MM.1S (cell line): ENCODE data around the gene ADAMTS15.

Source experiments
- DNase-seq: peaks from one replicate; pipeline ENCODE4 v3.0.0-alpha.2; 2015
- H2AFZ ChIP-seq: fragments of 300-600 bp; sonication (generic); 2 replicates; pipeline ENCODE4 v1.6.0; 2016; ENCODE audit warnings: antibody characterized with exemption, low read length
- H3F3A ChIP-seq: fragments of 300-600 bp; sonication (generic); 2 replicates; pipeline ENCODE4 v1.6.1; 2016; ENCODE audit warnings: mild to moderate bottlenecking, antibody characterized with exemption, low read length, moderate library complexity, mixed read lengths; ENCODE audit not compliant: insufficient read depth
- H3K27ac ChIP-seq: fragments of 300-600 bp; sonication (generic); 2 replicates; pipeline ENCODE4 v1.5.1; 2016; ENCODE audit warnings: mild to moderate bottlenecking, low read length
- H3K27me3 ChIP-seq: fragments of 300-600 bp; sonication (generic); replicated peaks from 2 replicates; pipeline ENCODE4 v1.6.0; 2016; ENCODE audit warnings: low read length; ENCODE audit not compliant: insufficient read depth
- H3K36me3 ChIP-seq: fragments of 300-600 bp; sonication (generic); replicated peaks from 2 replicates; pipeline ENCODE4 v1.6.1; 2016; ENCODE audit warnings: mild to moderate bottlenecking, low read length, mixed read lengths; ENCODE audit not compliant: insufficient read depth
- H3K4me1 ChIP-seq: fragments of 300-600 bp; sonication (generic); 2 replicates; pipeline ENCODE4 v1.6.1; 2016; ENCODE audit warnings: low read length, mixed read lengths
- H3K4me2 ChIP-seq: fragments of 300-600 bp; sonication (generic); 2 replicates; pipeline ENCODE4 v1.6.0; 2016; ENCODE audit warnings: low read depth, low read length
- H3K4me3 ChIP-seq: fragments of 300-600 bp; sonication (generic); 2 replicates; pipeline ENCODE4 v1.5.1; 2016; ENCODE audit warnings: low read length, mixed read lengths
- H3K79me2 ChIP-seq: fragments of 300-600 bp; sonication (generic); 2 replicates; pipeline ENCODE4 v1.6.1; 2016; ENCODE audit warnings: mixed run types, low read length, mixed read lengths
- H3K9ac ChIP-seq: fragments of 300-600 bp; sonication (generic); 2 replicates; pipeline ENCODE4 v1.6.1; 2016; ENCODE audit warnings: low read length, mixed read lengths
- H3K9me2 ChIP-seq: fragments of 300-600 bp; sonication (generic); replicated peaks from 2 replicates; pipeline ENCODE4 v1.6.1; 2016; ENCODE audit warnings: mild to moderate bottlenecking, low read length, mixed read lengths; ENCODE audit not compliant: insufficient read depth
- H3K9me3 ChIP-seq: fragments of 300-600 bp; sonication (generic); replicated peaks from 2 replicates; pipeline ENCODE4 v1.6.1; 2016; ENCODE audit warnings: mild to moderate bottlenecking, low read length, mixed read lengths; ENCODE audit not compliant: insufficient read depth
- H4K20me1 ChIP-seq: fragments of 300-600 bp; sonication (generic); 2 replicates; pipeline ENCODE4 v1.6.1; 2016; ENCODE audit warnings: mild to moderate bottlenecking, low read length, moderate library complexity, mixed read lengths; ENCODE audit not compliant: insufficient read depth
- CTCF ChIP-seq: fragments of 300-600 bp; sonication (generic); IDR thresholded peaks from 2 replicates; pipeline ENCODE4 v1.5.1; 2016; ENCODE audit warnings: antibody characterized with exemption, low read length, mixed read lengths
- EZH2 ChIP-seq: fragments of 300-600 bp; sonication (generic); optimal IDR thresholded peaks from 2 replicates; pipeline ENCODE3; 2017; ENCODE audit warnings: low read depth, mild to moderate bottlenecking, antibody characterized with exemption, low read length, mixed read lengths
- EZH2phosphoT487 ChIP-seq: fragments of 300-600 bp; sonication (generic); IDR thresholded peaks from 2 replicates; pipeline ENCODE4 v1.6.1; 2018; ENCODE audit warnings: antibody characterized with exemption, low read length

ADAMTS15 gene

GRCh38 chr11:130485983-130486382 is 37.5 kb downstream of the ADAMTS15 start:
- no peak for TF ChIP-seq EZH2phosphoT487
- TF ChIP-seq EZH2: no peak
- TF ChIP-seq CTCF: no peak

GRCh38 chr11:130486391-130486836 is 38.0 kb downstream of the ADAMTS15 start:
- no peaks in the 10 kb centered on the region for H3F3A ChIP-seq
- H3K9me3 ChIP-seq: no peaks in the 10 kb centered on the region
- H3K4me1 ChIP-seq: no peaks in the 10 kb centered on the region
- no peak overlapping the region for H3K4me2 ChIP-seq
- H3K79me2 ChIP-seq: no peaks in the 10 kb centered on the region
- no peaks in the 10 kb centered on the region for H3K9me2 ChIP-seq
- DNase-seq: no peak
- H3K36me3 ChIP-seq: no peaks in the 10 kb centered on the region
- no peak overlapping the region for H3K27ac ChIP-seq
- no peaks in the 10 kb centered on the region for H3K27me3 ChIP-seq
- no peak overlapping the region for H2AFZ ChIP-seq
- no peaks in the 10 kb centered on the region for H4K20me1 ChIP-seq
- no peak for TF ChIP-seq CTCF
- TF ChIP-seq EZH2: no peak
- TF ChIP-seq EZH2phosphoT487: no peak
- no peak overlapping the region for H3K9ac ChIP-seq
- no peak overlapping the region for H3K4me3 ChIP-seq

More at GRCh38 chr11:130485983-130486382, 37.5 kb downstream of the ADAMTS15 start:
- H3K9me2 ChIP-seq: no peaks in the 10 kb centered on the region
- no peaks in the 10 kb centered on the region for H3K4me1 ChIP-seq
- no peak overlapping the region for H3K4me3 ChIP-seq
- no peak overlapping the region for H3K27ac ChIP-seq
- H3K9ac ChIP-seq: no peak overlapping the region
- H3F3A ChIP-seq: no peaks in the 10 kb centered on the region
- H3K27me3 ChIP-seq: no peaks in the 10 kb centered on the region
- no peaks in the 10 kb centered on the region for H3K9me3 ChIP-seq
- no peaks in the 10 kb centered on the region for H3K36me3 ChIP-seq
- no peaks in the 10 kb centered on the region for H4K20me1 ChIP-seq
- H3K4me2 ChIP-seq: no peak overlapping the region
- H3K79me2 ChIP-seq: no peaks in the 10 kb centered on the region
- no peak overlapping the region for H2AFZ ChIP-seq
- DNase-seq: no peak

- Histone ChIP-seq H3K9me2 (no peaks in the 10 kb centered on the region), H3F3A (no peaks in the 10 kb centered on the region), H4K20me1 (no peaks in the 10 kb centered on the region), H3K36me3 (no peaks in the 10 kb centered on the region), H3K9me3 (no peaks in the 10 kb centered on the region), H2AFZ (no peak overlapping the region), H3K27ac (no peak overlapping the region), H3K4me2 (no peak overlapping the region), H3K9ac (no peak overlapping the region), H3K27me3 (no peaks in the 10 kb centered on the region), H3K4me3 (no peak overlapping the region), H3K4me1 (no peaks in the 10 kb centered on the region), H3K79me2 (no peaks in the 10 kb centered on the region)
- TF ChIP-seq CTCF (no peak), EZH2phosphoT487 (no peak), EZH2 (no peak)
- no peak for DNase-seq
Measured at GRCh38 chr11:130486987-130487923, 38.8 kb downstream of the ADAMTS15 start.
